ENCODE data around the gene CLCN6. TPM values are rescaled to one million over a fixed set of nuclear protein-coding genes. Genes with fewer than 3 reads are reported as not detected.

CLCN6 gene
- total RNA-seq, 1 donor from 2014 or later = 6.8 TPM

DNA sequence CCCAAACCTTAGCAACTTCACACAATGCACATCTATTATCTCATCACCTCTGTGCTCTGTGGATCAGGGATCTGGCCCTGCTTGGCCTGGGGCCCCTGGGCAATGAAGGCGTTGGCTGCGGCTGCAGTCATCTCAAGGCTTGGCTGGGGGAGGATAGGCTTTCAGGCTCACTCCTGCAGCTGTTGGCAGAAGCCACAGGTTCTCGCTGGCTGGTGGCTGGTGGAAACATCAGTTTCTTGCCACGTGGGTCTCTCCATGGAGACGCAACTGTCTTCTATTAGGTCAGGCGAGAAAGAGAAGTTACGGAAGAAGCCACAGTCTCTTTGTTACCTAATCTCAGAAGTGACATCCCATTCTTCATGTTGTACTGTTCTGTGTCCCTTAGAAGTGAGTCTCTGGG is 45.2 kb downstream of the CLCN6 start:
- no peak overlapping the region for H3K4me3 ChIP-seq (ENCODE audit: low read depth, low read length)
- no peak for DNase-seq (ENCODE audit: low read depth)
- TF ChIP-seq, protein P1, sequence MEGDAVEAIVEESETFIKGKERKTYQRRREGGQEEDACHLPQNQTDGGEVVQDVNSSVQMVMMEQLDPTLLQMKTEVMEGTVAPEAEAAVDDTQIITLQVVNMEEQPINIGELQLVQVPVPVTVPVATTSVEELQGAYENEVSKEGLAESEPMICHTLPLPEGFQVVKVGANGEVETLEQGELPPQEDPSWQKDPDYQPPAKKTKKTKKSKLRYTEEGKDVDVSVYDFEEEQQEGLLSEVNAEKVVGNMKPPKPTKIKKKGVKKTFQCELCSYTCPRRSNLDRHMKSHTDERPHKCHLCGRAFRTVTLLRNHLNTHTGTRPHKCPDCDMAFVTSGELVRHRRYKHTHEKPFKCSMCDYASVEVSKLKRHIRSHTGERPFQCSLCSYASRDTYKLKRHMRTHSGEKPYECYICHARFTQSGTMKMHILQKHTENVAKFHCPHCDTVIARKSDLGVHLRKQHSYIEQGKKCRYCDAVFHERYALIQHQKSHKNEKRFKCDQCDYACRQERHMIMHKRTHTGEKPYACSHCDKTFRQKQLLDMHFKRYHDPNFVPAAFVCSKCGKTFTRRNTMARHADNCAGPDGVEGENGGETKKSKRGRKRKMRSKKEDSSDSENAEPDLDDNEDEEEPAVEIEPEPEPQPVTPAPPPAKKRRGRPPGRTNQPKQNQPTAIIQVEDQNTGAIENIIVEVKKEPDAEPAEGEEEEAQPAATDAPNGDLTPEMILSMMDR (conservative IDR thresholded peaks at IDR 0.05; ENCODE audit: low read depth, low read length) = no peak

DNA sequence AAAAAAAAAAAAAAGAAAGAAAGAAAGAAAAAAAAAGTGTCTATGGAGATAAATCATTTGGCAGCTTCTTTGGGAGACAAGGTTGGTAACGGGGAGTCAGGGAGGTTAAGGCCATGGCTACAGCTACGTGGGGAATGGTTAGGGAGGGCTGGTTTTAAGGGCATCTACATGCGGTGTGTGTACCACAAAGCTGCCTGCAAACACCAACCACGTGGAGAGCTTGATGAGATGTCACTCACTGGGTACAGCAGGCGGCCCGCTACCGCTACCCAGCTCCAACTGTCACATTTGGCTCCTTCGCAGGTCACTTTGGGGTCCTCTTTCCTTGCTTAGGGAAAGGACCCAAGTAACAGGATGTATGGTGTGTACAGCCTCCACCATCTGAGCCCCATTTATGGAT is 48.5 kb downstream of the CLCN6 start:
- TF ChIP-seq, protein P1 (conservative IDR thresholded peaks at IDR 0.05; ENCODE audit: low read depth, low read length) = no peak
- DNase-seq (ENCODE audit: low read depth) = no peak
- H3K4me3 ChIP-seq (ENCODE audit: low read depth, low read length) = no peak overlapping the region

DNA sequence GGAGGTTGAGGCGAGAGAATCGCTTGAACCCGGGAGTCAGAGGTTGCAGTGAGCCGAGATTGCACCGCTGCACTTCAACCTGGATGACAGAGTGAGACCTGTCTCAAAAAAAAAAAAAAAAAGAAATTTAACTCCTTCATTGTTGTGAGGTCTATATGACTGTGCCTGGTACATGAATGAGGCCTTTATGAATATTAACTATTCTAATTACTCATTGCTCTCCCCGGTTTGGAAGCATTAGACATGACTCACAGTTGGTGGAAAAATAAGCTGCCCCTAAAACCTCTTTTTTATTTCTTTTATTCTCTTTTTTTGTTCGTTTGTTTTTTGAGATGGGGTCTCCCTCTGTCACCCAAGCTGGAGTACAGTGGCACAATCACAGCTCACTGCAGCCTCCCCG is 49.4 kb downstream of the CLCN6 start:
- no peak overlapping the region for H3K4me3 ChIP-seq (ENCODE audit: low read depth, low read length)
- TF ChIP-seq, protein P1 (conservative IDR thresholded peaks at IDR 0.05; ENCODE audit: low read depth, low read length) = no peak
- no peak for DNase-seq (ENCODE audit: low read depth)

DNA sequence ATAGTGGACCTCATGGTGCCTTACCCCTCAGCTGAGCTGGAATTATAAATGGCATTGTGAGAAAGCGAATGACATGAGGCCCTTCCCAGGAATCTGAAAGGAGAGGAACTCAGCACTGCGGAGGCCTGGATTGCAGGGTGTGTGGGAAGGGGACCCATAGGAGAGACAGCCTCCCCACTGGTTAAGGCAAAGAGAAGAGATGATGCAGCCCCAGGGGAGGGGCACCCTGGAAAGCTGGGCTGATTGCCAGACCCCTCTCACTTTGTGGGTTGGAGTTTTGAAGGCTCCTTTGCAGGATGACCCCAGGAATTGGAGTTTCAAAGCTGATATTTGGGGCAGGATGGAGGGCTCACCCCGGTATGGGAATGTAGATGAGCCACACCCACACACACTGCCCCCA is 50.7 kb downstream of the CLCN6 start:
- no peak for DNase-seq (ENCODE audit: low read depth)
- H3K4me3 ChIP-seq (ENCODE audit: low read depth, low read length) = no peak overlapping the region
- TF ChIP-seq, protein P1 (conservative IDR thresholded peaks at IDR 0.05; ENCODE audit: low read depth, low read length) = no peak

DNA sequence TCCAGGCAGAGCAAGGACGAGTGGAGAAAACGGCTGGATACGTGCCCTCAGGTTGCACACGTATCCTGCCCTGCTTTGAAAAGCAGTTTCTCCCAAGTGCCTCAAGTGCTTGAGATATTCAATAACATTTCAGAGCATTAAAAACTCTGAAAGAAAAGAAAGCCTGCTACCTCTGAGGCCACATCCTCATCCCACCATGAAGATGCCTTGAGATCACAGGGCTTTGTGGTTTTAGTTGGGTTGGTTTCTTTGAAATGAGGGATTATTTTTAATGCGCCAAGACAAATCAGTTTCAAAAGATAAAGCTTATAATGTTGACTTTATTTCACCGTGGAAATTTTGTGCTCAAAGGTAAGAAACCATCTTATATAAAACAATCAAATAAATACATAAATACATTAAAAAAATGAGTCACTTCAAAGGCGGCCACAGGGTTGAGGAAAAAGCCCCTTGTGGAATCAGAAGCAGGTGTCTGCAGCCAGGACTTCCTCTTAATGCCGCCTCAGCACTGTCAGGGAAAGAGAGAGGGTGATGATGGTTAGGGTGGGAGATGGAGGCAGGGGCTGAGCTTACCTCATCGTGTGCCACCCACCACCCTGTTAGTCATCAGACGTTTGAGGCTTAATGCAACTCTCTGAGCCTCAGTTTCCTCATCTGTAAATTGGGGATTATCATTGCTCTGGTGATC is 51.3 kb downstream of the CLCN6 start:
- no peak for DNase-seq (ENCODE audit: low read depth)
- TF ChIP-seq, protein P1 (conservative IDR thresholded peaks at IDR 0.05; ENCODE audit: low read depth, low read length) = no peak
- no peak overlapping the region for H3K4me3 ChIP-seq (ENCODE audit: low read depth, low read length)

DNA sequence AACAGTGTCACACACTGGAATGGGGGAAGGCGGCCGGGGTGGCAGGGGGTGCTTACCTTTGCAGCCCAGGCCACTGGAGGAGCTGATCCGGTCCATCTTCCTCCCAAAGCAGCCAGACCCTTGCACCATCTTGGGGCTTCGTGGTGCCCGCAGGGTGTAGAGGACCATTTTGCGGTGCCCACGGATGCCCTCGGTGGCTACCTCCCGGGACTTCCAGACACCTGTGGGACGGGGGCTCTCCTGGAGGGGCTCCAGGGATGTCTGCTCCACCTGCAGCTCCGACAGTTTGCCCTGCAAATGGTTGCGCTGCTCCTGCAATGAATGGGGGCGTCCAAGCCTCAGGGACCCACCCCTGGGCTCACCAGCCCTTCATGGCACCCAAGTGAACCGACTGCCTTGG is 52.2 kb downstream of the CLCN6 start:
- no peak overlapping the region for H3K4me3 ChIP-seq (ENCODE audit: low read depth, low read length)
- DNase-seq (ENCODE audit: low read depth) = no peak
- TF ChIP-seq, protein P1 (conservative IDR thresholded peaks at IDR 0.05; ENCODE audit: low read depth, low read length) = no peak

DNA sequence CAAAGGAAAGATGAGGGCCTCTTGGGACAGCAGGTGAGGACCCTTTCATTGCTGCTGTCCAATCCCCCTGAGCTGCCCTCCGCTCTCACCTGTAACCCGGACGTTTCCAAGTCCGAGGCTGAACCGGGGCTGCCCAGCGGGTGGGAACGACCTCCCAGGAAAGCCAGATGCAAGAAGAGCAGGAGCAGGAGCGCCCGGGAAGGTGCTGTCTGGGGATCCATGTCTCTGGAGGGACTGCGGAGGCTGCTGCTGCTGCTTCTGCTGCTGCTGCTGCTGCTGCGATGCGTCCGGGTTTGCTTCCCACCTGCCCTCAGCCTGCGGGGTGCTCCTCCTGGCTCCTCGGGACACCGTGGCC is 52.6 kb downstream of the CLCN6 start, which contains the start of gene NPPB:
NPPB (minus strand) TSS at position 333 of the 355 bp plus-strand sequence; CDS start at position 221, 112 bp downstream.
- no peak for DNase-seq (ENCODE audit: low read depth)
- TF ChIP-seq, protein P1 (conservative IDR thresholded peaks at IDR 0.05; ENCODE audit: low read depth, low read length) = no peak
- no peak within 1 kb of the TSS for H3K4me3 ChIP-seq (ENCODE audit: low read depth, low read length)
